ENCODE results near the gene PYGB.

DNA sequence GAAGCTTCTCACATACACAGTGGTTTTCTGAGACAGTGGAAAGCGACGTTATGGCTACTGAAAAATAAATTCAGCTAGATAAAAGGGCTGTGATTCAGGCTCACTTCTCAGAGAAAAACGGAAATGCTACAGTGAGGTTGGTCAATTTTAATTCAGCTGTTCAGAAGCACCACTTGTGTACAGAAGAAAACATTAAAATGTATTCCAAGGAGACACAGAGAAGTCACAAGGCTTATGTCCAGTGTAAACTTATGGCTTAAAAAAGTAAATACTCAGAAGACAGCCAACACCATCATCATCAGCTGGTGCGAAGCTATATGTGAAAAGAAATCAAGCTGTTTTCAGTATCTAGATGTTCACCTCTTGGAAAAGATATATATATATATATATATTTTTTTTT is 74.1 kb downstream of the PYGB start:
- TF ChIP-seq, protein P1, sequence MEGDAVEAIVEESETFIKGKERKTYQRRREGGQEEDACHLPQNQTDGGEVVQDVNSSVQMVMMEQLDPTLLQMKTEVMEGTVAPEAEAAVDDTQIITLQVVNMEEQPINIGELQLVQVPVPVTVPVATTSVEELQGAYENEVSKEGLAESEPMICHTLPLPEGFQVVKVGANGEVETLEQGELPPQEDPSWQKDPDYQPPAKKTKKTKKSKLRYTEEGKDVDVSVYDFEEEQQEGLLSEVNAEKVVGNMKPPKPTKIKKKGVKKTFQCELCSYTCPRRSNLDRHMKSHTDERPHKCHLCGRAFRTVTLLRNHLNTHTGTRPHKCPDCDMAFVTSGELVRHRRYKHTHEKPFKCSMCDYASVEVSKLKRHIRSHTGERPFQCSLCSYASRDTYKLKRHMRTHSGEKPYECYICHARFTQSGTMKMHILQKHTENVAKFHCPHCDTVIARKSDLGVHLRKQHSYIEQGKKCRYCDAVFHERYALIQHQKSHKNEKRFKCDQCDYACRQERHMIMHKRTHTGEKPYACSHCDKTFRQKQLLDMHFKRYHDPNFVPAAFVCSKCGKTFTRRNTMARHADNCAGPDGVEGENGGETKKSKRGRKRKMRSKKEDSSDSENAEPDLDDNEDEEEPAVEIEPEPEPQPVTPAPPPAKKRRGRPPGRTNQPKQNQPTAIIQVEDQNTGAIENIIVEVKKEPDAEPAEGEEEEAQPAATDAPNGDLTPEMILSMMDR (conservative IDR thresholded peaks at IDR 0.05), result no peak
- no peak for TF ChIP-seq ZFX (IDR thresholded peaks at IDR 0.05)

Data from C4-2B (cell line).